Measurements from ENCODE around the gene AKAP13.

GRCh38 chr15:85777250-85778106 is 397.1 kb downstream of the AKAP13 start:
- TF ChIP-seq CTCF (IDR thresholded peaks at IDR 0.05) (no peak), POLR2A (IDR thresholded peaks at IDR 0.05) (no peak)
